GM13976 (cell line): ENCODE measurements around the gene FARSB.

Experiments
- DNase-seq: peaks from one replicate; pipeline ENCODE4 v3.0.0; 2012; ENCODE audit warnings: low spot score
- in situ Hi-C: fragments of 300-500 bp; cut with MboI; formaldehyde crosslinking; loops from one replicate; pipeline ENCODE4 v1.12.0; 2022; ENCODE audit warnings: low sequenced_read_pairs, mixed read lengths, inconsistent platforms; ENCODE audit not compliant: unreplicated experiment
- TF ChIP-seq, protein P1 (sequence below): IDR thresholded peaks from 2 replicates; pipeline ENCODE4 v1.5.1; 2012; ENCODE audit warnings: borderline replicate concordance, mild to moderate bottlenecking; ENCODE audit not compliant: insufficient read depth; ENCODE audit errors: extremely low read depth, missing control alignments, control extremely low read depth

The FARSB gene

GRCh38 chr2:222651718-222652418 lies 4.0 kb downstream of the FARSB start:
- no peak for DNase-seq
- TF ChIP-seq, protein P1, sequence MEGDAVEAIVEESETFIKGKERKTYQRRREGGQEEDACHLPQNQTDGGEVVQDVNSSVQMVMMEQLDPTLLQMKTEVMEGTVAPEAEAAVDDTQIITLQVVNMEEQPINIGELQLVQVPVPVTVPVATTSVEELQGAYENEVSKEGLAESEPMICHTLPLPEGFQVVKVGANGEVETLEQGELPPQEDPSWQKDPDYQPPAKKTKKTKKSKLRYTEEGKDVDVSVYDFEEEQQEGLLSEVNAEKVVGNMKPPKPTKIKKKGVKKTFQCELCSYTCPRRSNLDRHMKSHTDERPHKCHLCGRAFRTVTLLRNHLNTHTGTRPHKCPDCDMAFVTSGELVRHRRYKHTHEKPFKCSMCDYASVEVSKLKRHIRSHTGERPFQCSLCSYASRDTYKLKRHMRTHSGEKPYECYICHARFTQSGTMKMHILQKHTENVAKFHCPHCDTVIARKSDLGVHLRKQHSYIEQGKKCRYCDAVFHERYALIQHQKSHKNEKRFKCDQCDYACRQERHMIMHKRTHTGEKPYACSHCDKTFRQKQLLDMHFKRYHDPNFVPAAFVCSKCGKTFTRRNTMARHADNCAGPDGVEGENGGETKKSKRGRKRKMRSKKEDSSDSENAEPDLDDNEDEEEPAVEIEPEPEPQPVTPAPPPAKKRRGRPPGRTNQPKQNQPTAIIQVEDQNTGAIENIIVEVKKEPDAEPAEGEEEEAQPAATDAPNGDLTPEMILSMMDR, result no peak
- in situ Hi-C loops, result no loop called here

DNA sequence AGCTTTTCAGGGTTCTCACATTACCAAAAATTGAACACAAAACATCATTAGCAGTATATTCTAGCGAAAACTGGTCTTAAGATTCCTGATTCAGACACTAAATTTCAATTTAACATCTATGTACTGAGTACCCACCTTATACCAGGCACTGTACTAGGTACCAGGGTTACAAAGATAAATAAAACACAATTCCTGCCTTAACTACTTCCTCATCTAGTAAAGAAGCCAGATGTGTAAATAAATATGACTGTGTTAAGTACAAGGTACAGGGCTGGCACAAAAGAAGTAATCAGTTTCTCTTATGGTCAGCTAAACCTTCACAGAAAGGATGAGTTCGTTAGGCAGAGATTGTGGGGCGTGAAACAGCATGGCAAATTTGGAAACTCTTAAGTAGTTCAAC lies 6.1 kb downstream of the FARSB start:
- no peak for DNase-seq
- TF ChIP-seq, protein P1, result no peak
- in situ Hi-C loops, result no loop called here

DNA sequence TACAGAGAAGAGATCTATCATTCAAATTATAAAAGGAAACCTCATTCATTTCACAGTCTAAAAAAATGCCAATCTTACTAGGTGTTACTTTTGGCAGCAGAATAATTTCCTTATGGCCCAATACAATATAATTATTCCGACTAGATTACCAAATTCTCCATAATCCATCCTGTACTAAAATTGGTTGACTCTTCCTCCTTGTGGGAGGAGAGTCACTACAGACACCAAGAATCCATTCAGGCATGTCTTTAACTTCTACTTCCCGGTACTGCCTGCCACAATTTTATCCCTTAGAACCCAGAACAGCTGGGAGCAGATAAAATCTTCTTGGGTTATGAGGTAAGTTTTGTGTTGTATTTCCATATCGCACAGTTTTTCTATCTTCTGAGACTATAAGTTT lies 9.9 kb downstream of the FARSB start:
- no peak for DNase-seq
- TF ChIP-seq, protein P1, result no peak
- in situ Hi-C loops, result no loop called here

DNA sequence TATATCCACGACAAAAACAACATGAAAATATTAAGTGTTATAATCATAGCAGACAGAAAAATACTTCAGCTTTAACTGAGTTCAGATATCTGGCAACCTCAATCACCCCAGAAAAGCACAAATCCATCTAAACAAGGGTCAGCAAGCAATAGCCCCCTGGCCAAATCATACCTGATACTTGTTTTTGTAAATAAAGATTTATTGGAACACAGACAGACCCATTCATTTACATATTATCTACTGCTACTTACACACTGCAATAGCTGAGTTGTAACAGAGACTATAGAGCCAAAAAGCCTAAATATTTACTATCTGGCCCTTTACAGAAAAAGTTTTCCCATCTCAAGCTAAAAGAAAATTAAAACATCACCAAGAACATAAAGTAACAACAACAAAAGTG lies 12.8 kb downstream of the FARSB start:
- TF ChIP-seq, protein P1, result no peak
- in situ Hi-C loops, result no loop called here
- no peak for DNase-seq

- TF ChIP-seq, protein P1, result no peak
- DNase-seq, result no peak
- in situ Hi-C loops, result no loop called here
These were observed 14.6 kb downstream of the FARSB start for GRCh38 chr2:222641336-222641735.

DNA sequence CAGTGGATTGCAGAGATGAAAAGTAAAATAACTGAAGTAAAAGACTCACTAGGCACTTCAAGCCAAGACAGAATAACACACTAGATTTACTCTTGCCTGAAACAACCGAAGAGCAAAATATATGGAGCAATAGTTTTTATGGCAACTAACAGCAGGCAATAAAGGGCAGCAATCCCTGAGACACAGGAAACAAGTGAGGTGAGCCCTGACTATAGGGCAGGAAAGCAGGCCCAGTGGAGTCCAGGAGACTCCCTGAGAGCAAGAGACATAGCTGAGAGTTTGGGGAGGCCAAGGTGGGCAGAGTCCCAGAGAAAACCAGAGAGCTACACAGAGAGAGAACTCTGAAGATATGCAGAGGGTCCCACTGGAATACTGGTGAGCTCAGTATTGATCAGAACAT lies 18.8 kb downstream of the FARSB start:
- no peak for DNase-seq
- in situ Hi-C loops, result no loop called here
- TF ChIP-seq, protein P1, result no peak

GRCh38 chr2:222635295-222635694 lies 20.6 kb downstream of the FARSB start:
- DNase-seq, result no peak
- in situ Hi-C loops, result no loop called here
- TF ChIP-seq, protein P1, result no peak
